ENCODE results near the gene MAFG. TPM values are rescaled to one million over a fixed set of nuclear protein-coding genes. Genes with fewer than 3 reads are reported as not detected.

MAFG gene
- total and polyA plus RNA-seq, 2 of the 13 experiments (the other 11 are each of a cell fraction or from before 2014, with no cell fraction given) = 14.5 to 20.0 TPM

GRCh38 chr17:81964081-81964849 is 36.7 kb upstream of the MAFG start (continued):
- TF ChIP-seq MXD4 (CRISPR knock-in tag; IDR thresholded peaks at IDR 0.05) = 0 out of 2 replicates have a peak, but pooled peaks have one; percentile 21
- peak; percentile 69; the same call in 1 of the 2 replicates for TF ChIP-seq HDAC2 (CRISPR knock-in tag; IDR thresholded peaks at IDR 0.05)
- no peak for TF ChIP-seq KDM6A (CRISPR knock-in tag; IDR thresholded peaks at IDR 0.05; ENCODE audit: low read depth)
- no peak for TF ChIP-seq SRSF4 (IDR thresholded peaks at IDR 0.05; ENCODE audit: low read depth, low read length, poor library complexity, severe bottlenecking)
- TF ChIP-seq RBAK (CRISPR knock-in tag; IDR thresholded peaks at IDR 0.05) = no peak
- peak; percentile 60 for TF ChIP-seq ZFY (CRISPR knock-in tag; IDR thresholded peaks at IDR 0.05)
- no peak for TF ChIP-seq ZNF335 (CRISPR knock-in tag; IDR thresholded peaks at IDR 0.05)
- TF ChIP-seq REPIN1 (CRISPR knock-in tag; IDR thresholded peaks at IDR 0.05; ENCODE audit: borderline replicate concordance, low read depth) = peak; percentile 53; the same call in 1 of the 2 replicates
- TF ChIP-seq FOXA3 (CRISPR knock-in tag; IDR thresholded peaks at IDR 0.05) = peak; percentile 76
- TF ChIP-seq YY1 (IDR thresholded peaks at IDR 0.05; ENCODE audit: insufficient read depth, insufficient replicate concordance, low read depth, low read length) = no peak
- peak; percentile 77 for TF ChIP-seq RBM22 (optimal IDR thresholded peaks at IDR 0.05; ENCODE audit: low read length)
- no peak for TF ChIP-seq IRX3 (CRISPR knock-in tag; IDR thresholded peaks at IDR 0.05; ENCODE audit: borderline replicate concordance, low read depth)
- TF ChIP-seq SRSF9 (IDR thresholded peaks at IDR 0.05; ENCODE audit: borderline replicate concordance, insufficient read depth, low read depth, low read length, poor library complexity, severe bottlenecking) = no peak
- TF ChIP-seq, protein P1, sequence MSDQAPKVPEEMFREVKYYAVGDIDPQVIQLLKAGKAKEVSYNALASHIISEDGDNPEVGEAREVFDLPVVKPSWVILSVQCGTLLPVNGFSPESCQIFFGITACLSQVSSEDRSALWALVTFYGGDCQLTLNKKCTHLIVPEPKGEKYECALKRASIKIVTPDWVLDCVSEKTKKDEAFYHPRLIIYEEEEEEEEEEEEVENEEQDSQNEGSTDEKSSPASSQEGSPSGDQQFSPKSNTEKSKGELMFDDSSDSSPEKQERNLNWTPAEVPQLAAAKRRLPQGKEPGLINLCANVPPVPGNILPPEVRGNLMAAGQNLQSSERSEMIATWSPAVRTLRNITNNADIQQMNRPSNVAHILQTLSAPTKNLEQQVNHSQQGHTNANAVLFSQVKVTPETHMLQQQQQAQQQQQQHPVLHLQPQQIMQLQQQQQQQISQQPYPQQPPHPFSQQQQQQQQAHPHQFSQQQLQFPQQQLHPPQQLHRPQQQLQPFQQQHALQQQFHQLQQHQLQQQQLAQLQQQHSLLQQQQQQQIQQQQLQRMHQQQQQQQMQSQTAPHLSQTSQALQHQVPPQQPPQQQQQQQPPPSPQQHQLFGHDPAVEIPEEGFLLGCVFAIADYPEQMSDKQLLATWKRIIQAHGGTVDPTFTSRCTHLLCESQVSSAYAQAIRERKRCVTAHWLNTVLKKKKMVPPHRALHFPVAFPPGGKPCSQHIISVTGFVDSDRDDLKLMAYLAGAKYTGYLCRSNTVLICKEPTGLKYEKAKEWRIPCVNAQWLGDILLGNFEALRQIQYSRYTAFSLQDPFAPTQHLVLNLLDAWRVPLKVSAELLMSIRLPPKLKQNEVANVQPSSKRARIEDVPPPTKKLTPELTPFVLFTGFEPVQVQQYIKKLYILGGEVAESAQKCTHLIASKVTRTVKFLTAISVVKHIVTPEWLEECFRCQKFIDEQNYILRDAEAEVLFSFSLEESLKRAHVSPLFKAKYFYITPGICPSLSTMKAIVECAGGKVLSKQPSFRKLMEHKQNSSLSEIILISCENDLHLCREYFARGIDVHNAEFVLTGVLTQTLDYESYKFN (CRISPR knock-in tag; conservative IDR thresholded peaks at IDR 0.05) = peak; percentile 62; the same call in 1 of the 2 replicates
- TF ChIP-seq POLR2AphosphoS5 (IDR thresholded peaks at IDR 0.05; ENCODE audit: low read depth, low read length) = peak; percentile 31
- no peak for TF ChIP-seq ZBTB34 (CRISPR knock-in tag; IDR thresholded peaks at IDR 0.05)
- no peak for TF ChIP-seq SIN3B (IDR thresholded peaks at IDR 0.05; ENCODE audit: low read length)
- peak; percentile 80 for TF ChIP-seq ELF3 (CRISPR knock-in tag; IDR thresholded peaks at IDR 0.05)
- TF ChIP-seq RELA (CRISPR knock-in tag; IDR thresholded peaks at IDR 0.05) = no peak
- TF ChIP-seq AHR (CRISPR knock-in tag; IDR thresholded peaks at IDR 0.05) = no peak
- TF ChIP-seq IKZF1 (IDR thresholded peaks at IDR 0.05) = no peak
- peak; percentile 72; the same call in 1 of the 2 replicates for TF ChIP-seq FOXO1 (CRISPR knock-in tag; IDR thresholded peaks at IDR 0.05)
- TF ChIP-seq ZNF44 (CRISPR knock-in tag; IDR thresholded peaks at IDR 0.05) = 0 out of 2 replicates have a peak, but pooled peaks have one; percentile 8
- no peak for TF ChIP-seq NONO (IDR thresholded peaks at IDR 0.05)
- 0 out of 2 replicates have a peak, but pooled peaks have one; percentile 16 for TF ChIP-seq NONO (CRISPR knock-in tag; conservative IDR thresholded peaks at IDR 0.05)
- 0 out of 2 replicates have a peak, but pooled peaks have one; percentile 48 for TF ChIP-seq KDM5B (CRISPR knock-in tag; IDR thresholded peaks at IDR 0.05; ENCODE audit: borderline replicate concordance)

Measured in HepG2 (cell line).